ENCODE results near the gene VAV3.

VAV3 gene

GRCh38 chr1:107842241-107842640, 122.7 kb downstream of the VAV3 start:
- Histone ChIP-seq H3K4me2 (ENCODE audit: low read length) (peak overlapping the region; percentile 31), H3K27me3 (ENCODE audit: control insufficient read depth, low read length) (no peaks in the 10 kb centered on the region), H3K4me3 (ENCODE audit: low read length) (no peak overlapping the region), H4K20me1 (ENCODE audit: control insufficient read depth, insufficient read depth, low read depth, low read length) (no peaks in the 10 kb centered on the region), H3K9me2 (replicated peaks; ENCODE audit: control insufficient read depth, low read length) (no peaks in the 10 kb centered on the region), H3F3A (ENCODE audit: control insufficient read depth, insufficient read depth) (no peaks in the 10 kb centered on the region), H3K27ac (ENCODE audit: low read depth, low read length) (no peak overlapping the region), H3K4me1 (ENCODE audit: control insufficient read depth, low read length) (peaks cover 57% of the 10 kb centered on the region), H3K36me3 (ENCODE audit: control insufficient read depth, low read length) (no peaks in the 10 kb centered on the region), H3K79me2 (ENCODE audit: control insufficient read depth, low read length) (no peaks in the 10 kb centered on the region), H3K9me3 (ENCODE audit: control insufficient read depth, insufficient read depth, low read length) (peaks cover 6% of the 10 kb centered on the region; the same call in 1 of the 2 replicates)
- TF ChIP-seq EZH2phosphoT487 (IDR thresholded peaks at IDR 0.05; ENCODE audit: borderline replicate concordance, low read length), result no peak
- TF ChIP-seq CTCF (IDR thresholded peaks at IDR 0.05; ENCODE audit: low read depth, low read length, poor library complexity, severe bottlenecking), result no peak

DNA sequence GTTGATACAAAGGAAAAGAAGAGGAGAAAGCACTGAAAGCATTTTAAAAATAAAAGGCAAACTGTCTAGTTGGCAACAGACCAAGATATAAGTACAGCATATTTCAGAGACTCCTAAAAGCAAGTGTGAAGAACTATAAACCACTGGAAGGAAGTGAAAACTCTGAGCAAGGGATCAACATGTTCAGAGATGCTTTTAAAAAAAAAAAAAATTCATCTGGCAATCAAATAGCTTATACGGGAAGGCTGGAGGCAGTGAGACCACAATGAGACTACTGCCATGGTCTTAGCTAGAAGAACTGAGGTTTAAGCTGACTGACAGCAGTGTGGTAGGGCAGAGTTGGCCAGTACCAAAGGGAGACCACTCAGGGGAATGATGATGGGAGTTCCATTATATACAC, 124.3 kb downstream of the VAV3 start:
- Histone ChIP-seq H3K4me2 (ENCODE audit: low read length) (peak overlapping the region; percentile 70), H3K27ac (ENCODE audit: low read depth, low read length) (peak overlapping the region; percentile 52), H3K9me3 (ENCODE audit: control insufficient read depth, insufficient read depth, low read length) (peaks cover 6% of the 10 kb centered on the region; the same call in 1 of the 2 replicates)

DNA sequence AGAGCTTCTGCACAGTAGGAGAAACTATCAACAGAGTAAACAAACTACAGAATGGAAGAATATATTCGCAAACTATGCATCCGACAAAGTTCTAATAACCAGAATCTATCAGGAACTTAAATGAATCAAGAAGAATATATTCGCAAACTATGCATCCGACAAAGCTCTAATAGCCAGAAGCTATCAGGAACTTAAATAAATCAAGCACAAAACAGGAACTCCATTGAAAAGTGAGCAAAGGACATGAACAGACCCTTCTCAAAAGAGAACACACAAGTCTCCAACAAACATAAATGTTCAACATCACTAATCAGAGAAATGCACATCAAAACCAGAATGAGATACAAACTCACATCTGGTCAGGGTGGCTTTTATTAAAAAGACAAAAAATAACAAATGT, 126.9 kb downstream of the VAV3 start:
- H3K4me3 ChIP-seq (ENCODE audit: low read length), result no peak overlapping the region
- no peaks in the 10 kb centered on the region for H3K79me2 ChIP-seq (ENCODE audit: control insufficient read depth, low read length)
- H4K20me1 ChIP-seq (ENCODE audit: control insufficient read depth, insufficient read depth, low read depth, low read length), result no peaks in the 10 kb centered on the region

More for the DNA sequence above, 124.3 kb downstream of the VAV3 start:
- Histone ChIP-seq H3K9me2 (replicated peaks; ENCODE audit: control insufficient read depth, low read length) (no peaks in the 10 kb centered on the region), H3K36me3 (ENCODE audit: control insufficient read depth, low read length) (no peaks in the 10 kb centered on the region), H3K79me2 (ENCODE audit: control insufficient read depth, low read length) (no peaks in the 10 kb centered on the region), H3F3A (ENCODE audit: control insufficient read depth, insufficient read depth) (no peaks in the 10 kb centered on the region), H3K4me3 (ENCODE audit: low read length) (peak overlapping the region; percentile 50), H3K4me1 (ENCODE audit: control insufficient read depth, low read length) (peaks cover 57% of the 10 kb centered on the region), H4K20me1 (ENCODE audit: control insufficient read depth, insufficient read depth, low read depth, low read length) (no peaks in the 10 kb centered on the region), H3K27me3 (ENCODE audit: control insufficient read depth, low read length) (no peaks in the 10 kb centered on the region)
- TF ChIP-seq CTCF (IDR thresholded peaks at IDR 0.05; ENCODE audit: low read depth, low read length, poor library complexity, severe bottlenecking) (no peak), EZH2phosphoT487 (IDR thresholded peaks at IDR 0.05; ENCODE audit: borderline replicate concordance, low read length) (no peak)

More for the DNA sequence above, 126.9 kb downstream of the VAV3 start:
- Histone ChIP-seq H3K4me1 (ENCODE audit: control insufficient read depth, low read length) (peaks cover 39% of the 10 kb centered on the region), H3F3A (ENCODE audit: control insufficient read depth, insufficient read depth) (no peaks in the 10 kb centered on the region), H3K9me3 (ENCODE audit: control insufficient read depth, insufficient read depth, low read length) (peaks cover 6% of the 10 kb centered on the region; the same call in 1 of the 2 replicates), H3K27me3 (ENCODE audit: control insufficient read depth, low read length) (no peaks in the 10 kb centered on the region), H3K4me2 (ENCODE audit: low read length) (no peak overlapping the region), H3K27ac (ENCODE audit: low read depth, low read length) (no peak overlapping the region), H3K36me3 (ENCODE audit: control insufficient read depth, low read length) (no peaks in the 10 kb centered on the region), H3K9me2 (replicated peaks; ENCODE audit: control insufficient read depth, low read length) (no peaks in the 10 kb centered on the region)
- TF ChIP-seq EZH2phosphoT487 (IDR thresholded peaks at IDR 0.05; ENCODE audit: borderline replicate concordance, low read length) (no peak), CTCF (IDR thresholded peaks at IDR 0.05; ENCODE audit: low read depth, low read length, poor library complexity, severe bottlenecking) (no peak)
